GM04504 (cell line): ENCODE data around the gene ANKUB1.
"Not testable (repeated sequence)": the region's sequence is repeated elsewhere in the genome, so short reads cannot be mapped to it uniquely, and the experiment has no call there.

Experiments
- DNase-seq: peaks from one replicate; pipeline ENCODE4 v3.0.0-alpha.2; 2012; ENCODE audit warnings: low read depth

The ANKUB1 gene

GRCh38 chr3:149792452-149793270 is at the start of gene ANKUB1:
TSS of gene ANKUB1 (minus strand) at chr3:149792554. CDS start at chr3:149792366, 188 bp downstream.
- DNase-seq: no peak

GRCh38 chr3:149839896-149840295 is 47.5 kb upstream of the ANKUB1 start:
- no peak for DNase-seq

- not testable (repeated sequence) for DNase-seq
Observed at GRCh38 chr3:149839469-149839868, 47.1 kb upstream of the ANKUB1 start.

- not testable (repeated sequence) for DNase-seq
Observed at GRCh38 chr3:149838491-149838890, 46.1 kb upstream of the ANKUB1 start.

GRCh38 chr3:149833241-149833640 is 40.9 kb upstream of the ANKUB1 start:
- no peak for DNase-seq

GRCh38 chr3:149832086-149832485 is 39.7 kb upstream of the ANKUB1 start:
- no peak for DNase-seq

GRCh38 chr3:149831321-149831720 is 39.0 kb upstream of the ANKUB1 start:
- no peak for DNase-seq

GRCh38 chr3:149830902-149831301 is 38.5 kb upstream of the ANKUB1 start:
- no peak for DNase-seq

GRCh38 chr3:149829631-149830030 is 37.3 kb upstream of the ANKUB1 start:
- DNase-seq: not testable (repeated sequence)

GRCh38 chr3:149828390-149828789 is 36.0 kb upstream of the ANKUB1 start:
- DNase-seq: no peak

- no peak for DNase-seq
Observed at GRCh38 chr3:149826636-149827035, 34.3 kb upstream of the ANKUB1 start.

GRCh38 chr3:149820183-149820582 is 27.8 kb upstream of the ANKUB1 start:
- DNase-seq: no peak

- no peak for DNase-seq
Observed at GRCh38 chr3:149819432-149819831, 27.1 kb upstream of the ANKUB1 start.

- DNase-seq: no peak
Observed at GRCh38 chr3:149816986-149817385, 24.6 kb upstream of the ANKUB1 start.

GRCh38 chr3:149816311-149816710 is 24.0 kb upstream of the ANKUB1 start:
- no peak for DNase-seq

- no peak for DNase-seq
Observed at GRCh38 chr3:149815728-149816127, 23.4 kb upstream of the ANKUB1 start.

- no peak for DNase-seq
Observed at GRCh38 chr3:149815321-149815720, 23.0 kb upstream of the ANKUB1 start.

GRCh38 chr3:149813367-149814281 is 21.3 kb upstream of the ANKUB1 start:
- DNase-seq: no peak

- DNase-seq: peak; percentile 94
Observed at GRCh38 chr3:149812606-149813366, 20.4 kb upstream of the ANKUB1 start, which contains the start of gene RNF13. TSS of gene RNF13 (plus strand) at chr3:149813215. CDS start at chr3:149846027, 32,812 bp downstream.

- no peak for DNase-seq
Observed at GRCh38 chr3:149812165-149812605, 19.8 kb upstream of the ANKUB1 start.

GRCh38 chr3:149810846-149811245 is 18.5 kb upstream of the ANKUB1 start:
- no peak for DNase-seq

GRCh38 chr3:149809699-149810098 is 17.3 kb upstream of the ANKUB1 start:
- DNase-seq: no peak
